Muscle of leg (tissue), 11 donors: Measurements from ENCODE around the gene CCDC27. TPM values are rescaled to one million over a fixed set of nuclear protein-coding genes. Genes with fewer than 3 reads are reported as not detected.
"Not testable (repeated sequence)": the region's sequence is repeated elsewhere in the genome, so short reads cannot be mapped to it uniquely, and the experiment has no call there.

Source experiments
- DNase-seq: peaks from one replicate; pipeline ENCODE4 v3.0.0; 2013
- H3K27ac ChIP-seq: one replicate; pipeline ENCODE4 v1.5.1; 2013; ENCODE audit warnings: mild to moderate bottlenecking, low read length, control low read depth
- H3K27me3 ChIP-seq: one replicate; pipeline ENCODE4 v1.6.1; 2013; ENCODE audit warnings: low read length; ENCODE audit not compliant: control insufficient read depth, insufficient read depth
- H3K36me3 ChIP-seq: one replicate; pipeline ENCODE4 v1.6.1; 2013; ENCODE audit warnings: low read length; ENCODE audit not compliant: control insufficient read depth, insufficient read depth
- H3K4me1 ChIP-seq: one replicate; pipeline ENCODE4 v1.6.1; 2013; ENCODE audit warnings: low read length; ENCODE audit not compliant: control insufficient read depth, insufficient read depth
- H3K4me3 ChIP-seq: one replicate; pipeline ENCODE4 v1.5.1; 2013; ENCODE audit warnings: low read length, control low read depth
- H3K9me3 ChIP-seq: replicated peaks from 2 replicates; pipeline ENCODE4 v1.6.1; 2013; ENCODE audit warnings: low read depth, low read length; ENCODE audit not compliant: control insufficient read depth
- WGBS: methylation state at CpG from one replicate; pipeline ENCODE4 v1.1.5; 2013; ENCODE audit warnings: missing lambda C conversion rate; ENCODE audit not compliant: insufficient coverage; 5-methylcytosine and 5-hydroxymethylcytosine counted together
- polyA plus RNA-seq, 8 donors: library from polyadenylated mRNA; unstranded; fragments of 120-200 nt; gene quantifications; one replicate each; pipeline versions ENCODE4 v1.2.1 to v1.2.3, GENCODE V29; 2013; ENCODE audit warnings: inconsistent platforms in 1 of 8, low replicate concordance in 1 of 8; ENCODE audit not compliant: insufficient read length in 8 of 8, insufficient read depth in 1 of 8
- total RNA-seq: library from RNA; stranded (reverse); fragments of 120-200 nt; gene quantifications from one replicate; pipeline ENCODE4 v1.2.4, GENCODE V29; 2013

The CCDC27 gene
- total and polyA plus RNA-seq, 9 donors: 0.07 to 0.18 (median 0.10) TPM; not detected in 1

- WGBS: no CpG with 5 or more reads among the region's 5 CpGs
- H3K4me1 ChIP-seq: no peaks in the 10 kb centered on the region
- H3K36me3 ChIP-seq: no peaks in the 10 kb centered on the region
Measured at GRCh38 chr1:3807769-3808168, 55.5 kb downstream of the CCDC27 start.

GRCh38 chr1:3809680-3810079, 57.4 kb downstream of the CCDC27 start:
- WGBS: 52% methylated on average over 5 of the region's 7 CpGs
- H3K4me1 ChIP-seq: no peaks in the 10 kb centered on the region
- peaks cover 4% of the 10 kb centered on the region for H3K27me3 ChIP-seq
- H3K27ac ChIP-seq: no peak overlapping the region
- DNase-seq: no peak
- H3K36me3 ChIP-seq: peaks cover 7% of the 10 kb centered on the region
- no peak overlapping the region for H3K4me3 ChIP-seq
- H3K9me3 ChIP-seq: no peaks in the 10 kb centered on the region

More at GRCh38 chr1:3807769-3808168, 55.5 kb downstream of the CCDC27 start:
- no peak for DNase-seq
- H3K4me3 ChIP-seq: no peak overlapping the region
- H3K27ac ChIP-seq: no peak overlapping the region
- peaks cover 4% of the 10 kb centered on the region for H3K27me3 ChIP-seq
- no peaks in the 10 kb centered on the region for H3K9me3 ChIP-seq

GRCh38 chr1:3810149-3810761, 58.0 kb downstream of the CCDC27 start:
- H3K9me3 ChIP-seq, H3K27ac ChIP-seq, H3K4me3 ChIP-seq, DNase-seq, H3K27me3 ChIP-seq, H3K4me1 ChIP-seq: not testable (repeated sequence)
- 77% methylated on average over 3 of the region's 9 CpGs for WGBS
- H3K36me3 ChIP-seq: peaks cover 13% of the 10 kb centered on the region

GRCh38 chr1:3811595-3811911, 59.3 kb downstream of the CCDC27 start:
- H3K27ac ChIP-seq: no peak overlapping the region
- H3K27me3 ChIP-seq: no peaks in the 10 kb centered on the region
- no peaks in the 10 kb centered on the region for H3K9me3 ChIP-seq
- no peaks in the 10 kb centered on the region for H3K4me1 ChIP-seq
- H3K4me3 ChIP-seq: no peak overlapping the region
- no peak for DNase-seq
- WGBS: no CpG with 5 or more reads among the region's 2 CpGs
- peaks cover 20% of the 10 kb centered on the region for H3K36me3 ChIP-seq

GRCh38 chr1:3814065-3814464, 61.8 kb downstream of the CCDC27 start:
- WGBS: no CpG with 5 or more reads among the region's 2 CpGs
- H3K9me3 ChIP-seq: no peaks in the 10 kb centered on the region

GRCh38 chr1:3814771-3815561, 62.7 kb downstream of the CCDC27 start:
- 79% methylated on average over 33 of the region's 42 CpGs for WGBS
- Histone ChIP-seq H3K9me3 (no peaks in the 10 kb centered on the region), H3K36me3 (peaks cover 24% of the 10 kb centered on the region), H3K27me3 (no peaks in the 10 kb centered on the region), H3K4me3 (no peak overlapping the region), H3K4me1 (peaks cover 10% of the 10 kb centered on the region), H3K27ac (no peak overlapping the region)
- DNase-seq: no peak

More at GRCh38 chr1:3814065-3814464, 61.8 kb downstream of the CCDC27 start:
- no peak for DNase-seq
- Histone ChIP-seq H3K4me1 (peaks cover 2% of the 10 kb centered on the region), H3K36me3 (peaks cover 20% of the 10 kb centered on the region), H3K4me3 (no peak overlapping the region), H3K27ac (no peak overlapping the region), H3K27me3 (no peaks in the 10 kb centered on the region)

- peaks cover 22% of the 10 kb centered on the region for H3K4me1 ChIP-seq
- no peak overlapping the region for H3K27ac ChIP-seq
- no peak for DNase-seq
- 88% methylated on average over 33 of the region's 38 CpGs for WGBS
- H3K27me3 ChIP-seq: no peaks in the 10 kb centered on the region
- peaks cover 28% of the 10 kb centered on the region for H3K36me3 ChIP-seq
- no peaks in the 10 kb centered on the region for H3K9me3 ChIP-seq
- H3K4me3 ChIP-seq: no peak overlapping the region
Measured at GRCh38 chr1:3816331-3817137, 64.3 kb downstream of the CCDC27 start.

- WGBS: 92% methylated on average over 15 of the region's 17 CpGs
- no peaks in the 10 kb centered on the region for H3K9me3 ChIP-seq
Measured at GRCh38 chr1:3817138-3817740, 65.0 kb downstream of the CCDC27 start.

GRCh38 chr1:3817821-3818597, 65.8 kb downstream of the CCDC27 start:
- Histone ChIP-seq H3K4me1 (peaks cover 32% of the 10 kb centered on the region), H3K4me3 (no peak overlapping the region), H3K27ac (no peak overlapping the region), H3K36me3 (peaks cover 43% of the 10 kb centered on the region), H3K27me3 (no peaks in the 10 kb centered on the region), H3K9me3 (no peaks in the 10 kb centered on the region)
- 88% methylated on average over 26 of the region's 28 CpGs for WGBS
- DNase-seq: no peak

More at GRCh38 chr1:3817138-3817740, 65.0 kb downstream of the CCDC27 start:
- peaks cover 29% of the 10 kb centered on the region for H3K4me1 ChIP-seq
- H3K4me3 ChIP-seq: no peak overlapping the region
- peaks cover 35% of the 10 kb centered on the region for H3K36me3 ChIP-seq
- H3K27ac ChIP-seq: no peak overlapping the region
- no peak for DNase-seq
- H3K27me3 ChIP-seq: no peaks in the 10 kb centered on the region
